Measurements from ENCODE around the gene CT47A1.

GRCh38 chrX:121013897-121014455 lies 28.4 kb upstream of the CT47A1 start:
- TF ChIP-seq POLR2A (IDR thresholded peaks at IDR 0.05; ENCODE audit: low read depth, low read length): no peak
- no peak for TF ChIP-seq CTCF (conservative IDR thresholded peaks at IDR 0.05; ENCODE audit: low read depth, low read length)
- TF ChIP-seq RFX5 (IDR thresholded peaks at IDR 0.05; ENCODE audit: low read depth, low read length): no peak
- no peak for TF ChIP-seq MAZ (IDR thresholded peaks at IDR 0.05; ENCODE audit: borderline replicate concordance, low read depth, low read length)
- no peak for TF ChIP-seq SMC3 (IDR thresholded peaks at IDR 0.05; ENCODE audit: low read depth, low read length)
- no peak for TF ChIP-seq USF2 (IDR thresholded peaks at IDR 0.05; ENCODE audit: low read depth, low read length)
- TF ChIP-seq CEBPB (IDR thresholded peaks at IDR 0.05; ENCODE audit: low read depth, low read length): no peak
- no peak for TF ChIP-seq MXI1 (IDR thresholded peaks at IDR 0.05; ENCODE audit: borderline replicate concordance, low read depth, low read length)

Data from IMR-90 (cell line).